ENCODE data around the gene ST6GALNAC3. TPM values are rescaled to one million over a fixed set of nuclear protein-coding genes. Genes with fewer than 3 reads are reported as not detected.

Gene ST6GALNAC3
- total and polyA plus RNA-seq, 4 donors = 0.50 to 20.2 (median 5.9) TPM

- Histone ChIP-seq H3K4me3 (ENCODE audit: low read length in 2 of 2) (no peak overlapping the region), H3K27me3 (ENCODE audit: control insufficient read depth in 1 of 2, insufficient read depth in 2 of 2, low read length in 1 of 2) (no peaks in the 10 kb centered on the region), H3K4me1 (ENCODE audit: control insufficient read depth in 1 of 2, insufficient read depth in 2 of 2, low read length in 2 of 2) (no peaks in the 10 kb centered on the region), H3K36me3 (ENCODE audit: control insufficient read depth in 1 of 2, insufficient read depth in 2 of 2, low read length in 1 of 2) (no peaks in the 10 kb centered on the region), H3K9me3 (ENCODE audit: control insufficient read depth, low read length) (no peaks in the 10 kb centered on the region), H3K27ac (ENCODE audit: low read depth in 1 of 2, low read length in 2 of 2) (no peak overlapping the region)
- no peak for DNase-seq
- WGBS, 2 donors = 86% methylated on average over 3 of the region's 3 CpGs
- intact Hi-C loops (cut with DNase I) = no loop called here
- ATAC-seq (ENCODE audit: low FRiP score) = no peak
These were observed 62.3 kb downstream of the ST6GALNAC3 start for GRCh38 chr1:76136894-76137293.

- intact Hi-C loops (cut with DNase I) = no loop called here
- ATAC-seq (ENCODE audit: low FRiP score) = no peak
- H3K27ac ChIP-seq (ENCODE audit: low read depth in 1 of 2, low read length in 2 of 2) = no peak overlapping the region
- no peaks in the 10 kb centered on the region for H3K36me3 ChIP-seq (ENCODE audit: control insufficient read depth in 1 of 2, insufficient read depth in 2 of 2, low read length in 1 of 2)
- H3K4me3 ChIP-seq (ENCODE audit: low read length in 2 of 2) = no peak overlapping the region
- WGBS, 2 donors = 91 to 96% methylated on average over 3 of the region's 3 CpGs
- H3K4me1 ChIP-seq (ENCODE audit: control insufficient read depth in 1 of 2, insufficient read depth in 2 of 2, low read length in 2 of 2) = no peaks in the 10 kb centered on the region
- H3K27me3 ChIP-seq (ENCODE audit: control insufficient read depth in 1 of 2, insufficient read depth in 2 of 2, low read length in 1 of 2) = no peaks in the 10 kb centered on the region
- H3K9me3 ChIP-seq (ENCODE audit: control insufficient read depth, low read length) = no peaks in the 10 kb centered on the region
- DNase-seq = no peak
These were observed 63.2 kb downstream of the ST6GALNAC3 start for GRCh38 chr1:76137746-76138145.

- Histone ChIP-seq H3K36me3 (ENCODE audit: control insufficient read depth in 1 of 2, insufficient read depth in 2 of 2, low read length in 1 of 2) (no peaks in the 10 kb centered on the region), H3K27me3 (ENCODE audit: control insufficient read depth in 1 of 2, insufficient read depth in 2 of 2, low read length in 1 of 2) (no peaks in the 10 kb centered on the region), H3K9me3 (ENCODE audit: control insufficient read depth, low read length) (no peaks in the 10 kb centered on the region), H3K4me1 (ENCODE audit: control insufficient read depth in 1 of 2, insufficient read depth in 2 of 2, low read length in 2 of 2) (no peaks in the 10 kb centered on the region), H3K27ac (ENCODE audit: low read depth in 1 of 2, low read length in 2 of 2) (no peak overlapping the region), H3K4me3 (ENCODE audit: low read length in 2 of 2) (no peak overlapping the region)
- peak; percentile 47 for ATAC-seq (ENCODE audit: low FRiP score)
- 91 to 97% methylated on average over 1 of the region's 1 CpG for WGBS, 2 donors
- intact Hi-C loops (cut with DNase I) = no loop called here
- DNase-seq = no peak
These were observed 63.7 kb downstream of the ST6GALNAC3 start for GRCh38 chr1:76138217-76138616.

GRCh38 chr1:76140227-76140626 is 65.7 kb downstream of the ST6GALNAC3 start:
- H3K4me3 ChIP-seq (ENCODE audit: low read length in 2 of 2) = no peak overlapping the region
- no peaks in the 10 kb centered on the region for H3K36me3 ChIP-seq (ENCODE audit: control insufficient read depth in 1 of 2, insufficient read depth in 2 of 2, low read length in 1 of 2)
- H3K9me3 ChIP-seq (ENCODE audit: control insufficient read depth, low read length) = no peaks in the 10 kb centered on the region
- H3K27me3 ChIP-seq (ENCODE audit: control insufficient read depth in 1 of 2, insufficient read depth in 2 of 2, low read length in 1 of 2) = no peaks in the 10 kb centered on the region
- intact Hi-C loops (cut with DNase I) = no loop called here
- WGBS, 2 donors = 85 to 89% methylated on average over 1 of the region's 1 CpG
- H3K27ac ChIP-seq (ENCODE audit: low read depth in 1 of 2, low read length in 2 of 2) = no peak overlapping the region
- ATAC-seq (ENCODE audit: low FRiP score) (no peak), DNase-seq (no peak)
- H3K4me1 ChIP-seq (ENCODE audit: control insufficient read depth in 1 of 2, insufficient read depth in 2 of 2, low read length in 2 of 2) = peaks cover 0 to 2% of the 10 kb centered on the region in 2 donors

- Histone ChIP-seq H3K36me3 (ENCODE audit: control insufficient read depth in 1 of 2, insufficient read depth in 2 of 2, low read length in 1 of 2) (no peaks in the 10 kb centered on the region), H3K4me3 (ENCODE audit: low read length in 2 of 2) (no peak overlapping the region), H3K4me1 (ENCODE audit: control insufficient read depth in 1 of 2, insufficient read depth in 2 of 2, low read length in 2 of 2) (peaks cover 0 to 2% of the 10 kb centered on the region in 2 donors), H3K27ac (ENCODE audit: low read depth in 1 of 2, low read length in 2 of 2) (no peak overlapping the region), H3K27me3 (ENCODE audit: control insufficient read depth in 1 of 2, insufficient read depth in 2 of 2, low read length in 1 of 2) (no peaks in the 10 kb centered on the region), H3K9me3 (ENCODE audit: control insufficient read depth, low read length) (no peaks in the 10 kb centered on the region)
- ATAC-seq (ENCODE audit: low FRiP score) = no peak
- DNase-seq = no peak
- intact Hi-C loops (cut with DNase I) = no loop called here
- 95 to 97% methylated on average over 2 of the region's 2 CpGs for WGBS, 2 donors
These were observed 67.4 kb downstream of the ST6GALNAC3 start for GRCh38 chr1:76141929-76142328.

GRCh38 chr1:76142771-76143540 is 68.4 kb downstream of the ST6GALNAC3 start:
- H3K36me3 ChIP-seq (ENCODE audit: control insufficient read depth in 1 of 2, insufficient read depth in 2 of 2, low read length in 1 of 2) = no peaks in the 10 kb centered on the region
- H3K9me3 ChIP-seq (ENCODE audit: control insufficient read depth, low read length) = no peaks in the 10 kb centered on the region
- DNase-seq = no peak
- H3K4me3 ChIP-seq (ENCODE audit: low read length in 2 of 2) = no peak overlapping the region
- H3K27ac ChIP-seq (ENCODE audit: low read depth in 1 of 2, low read length in 2 of 2) = no peak overlapping the region
- H3K27me3 ChIP-seq (ENCODE audit: control insufficient read depth in 1 of 2, insufficient read depth in 2 of 2, low read length in 1 of 2) = no peaks in the 10 kb centered on the region
- 20% methylated on average over 5 of the region's 5 CpGs for WGBS, 2 donors
- H3K4me1 ChIP-seq (ENCODE audit: control insufficient read depth in 1 of 2, insufficient read depth in 2 of 2, low read length in 2 of 2) = peaks cover 0 to 2% of the 10 kb centered on the region in 2 donors
- no peak for ATAC-seq (ENCODE audit: low FRiP score)
- intact Hi-C loops (cut with DNase I) = no loop called here

- Histone ChIP-seq H3K4me3 (ENCODE audit: low read length in 2 of 2) (no peak overlapping the region), H3K27me3 (ENCODE audit: control insufficient read depth in 1 of 2, insufficient read depth in 2 of 2, low read length in 1 of 2) (no peaks in the 10 kb centered on the region), H3K36me3 (ENCODE audit: control insufficient read depth in 1 of 2, insufficient read depth in 2 of 2, low read length in 1 of 2) (no peaks in the 10 kb centered on the region), H3K9me3 (ENCODE audit: control insufficient read depth, low read length) (no peaks in the 10 kb centered on the region), H3K4me1 (ENCODE audit: control insufficient read depth in 1 of 2, insufficient read depth in 2 of 2, low read length in 2 of 2) (peaks cover 0 to 2% of the 10 kb centered on the region in 2 donors), H3K27ac (ENCODE audit: low read depth in 1 of 2, low read length in 2 of 2) (no peak overlapping the region)
- WGBS, 2 donors = 95 to 97% methylated on average over 2 of the region's 2 CpGs
- ATAC-seq (ENCODE audit: low FRiP score) (no peak), DNase-seq (no peak)
- intact Hi-C loops (cut with DNase I) = no loop called here
These were observed 69.7 kb downstream of the ST6GALNAC3 start for GRCh38 chr1:76144247-76144646.

GRCh38 chr1:76145332-76145731 is 70.8 kb downstream of the ST6GALNAC3 start:
- DNase-seq (no peak), ATAC-seq (ENCODE audit: low FRiP score) (no peak)
- no peak overlapping the region for H3K27ac ChIP-seq (ENCODE audit: low read depth in 1 of 2, low read length in 2 of 2)
- intact Hi-C loops (cut with DNase I) = no loop called here
- peaks cover 0 to 2% of the 10 kb centered on the region in 2 donors for H3K4me1 ChIP-seq (ENCODE audit: control insufficient read depth in 1 of 2, insufficient read depth in 2 of 2, low read length in 2 of 2)
- H3K36me3 ChIP-seq (ENCODE audit: control insufficient read depth in 1 of 2, insufficient read depth in 2 of 2, low read length in 1 of 2) = no peaks in the 10 kb centered on the region
- 71 to 83% methylated on average over 6 of the region's 6 CpGs for WGBS, 2 donors
- H3K27me3 ChIP-seq (ENCODE audit: control insufficient read depth in 1 of 2, insufficient read depth in 2 of 2, low read length in 1 of 2) = no peaks in the 10 kb centered on the region
- H3K9me3 ChIP-seq (ENCODE audit: control insufficient read depth, low read length) = no peaks in the 10 kb centered on the region
- H3K4me3 ChIP-seq (ENCODE audit: low read length in 2 of 2) = no peak overlapping the region

GRCh38 chr1:76146184-76146583 is 71.6 kb downstream of the ST6GALNAC3 start:
- H3K4me1 ChIP-seq (ENCODE audit: control insufficient read depth in 1 of 2, insufficient read depth in 2 of 2, low read length in 2 of 2) = peaks cover 0 to 2% of the 10 kb centered on the region in 2 donors
- WGBS, 2 donors = 93 to 94% methylated on average over 1 of the region's 1 CpG
- no peak for ATAC-seq (ENCODE audit: low FRiP score)
- no peak overlapping the region for H3K27ac ChIP-seq (ENCODE audit: low read depth in 1 of 2, low read length in 2 of 2)
- no peaks in the 10 kb centered on the region for H3K9me3 ChIP-seq (ENCODE audit: control insufficient read depth, low read length)
- DNase-seq = no peak
- no peak overlapping the region for H3K4me3 ChIP-seq (ENCODE audit: low read length in 2 of 2)
- no peaks in the 10 kb centered on the region for H3K36me3 ChIP-seq (ENCODE audit: control insufficient read depth in 1 of 2, insufficient read depth in 2 of 2, low read length in 1 of 2)
- H3K27me3 ChIP-seq (ENCODE audit: control insufficient read depth in 1 of 2, insufficient read depth in 2 of 2, low read length in 1 of 2) = no peaks in the 10 kb centered on the region
- intact Hi-C loops (cut with DNase I) = no loop called here

Data from aorta (tissue), 5 donors.